ENCODE data around the gene ZNF526.

The ZNF526 gene

GRCh38 chr19:42197375-42197817 is 22.7 kb upstream of the ZNF526 start:
- DNase-seq, result no peak

GRCh38 chr19:42198676-42199439 is 21.3 kb upstream of the ZNF526 start:
- DNase-seq, result peak; percentile 67

- DNase-seq, result peak; percentile 27
Observed at GRCh38 chr19:42199440-42200115, 20.5 kb upstream of the ZNF526 start.

DNA sequence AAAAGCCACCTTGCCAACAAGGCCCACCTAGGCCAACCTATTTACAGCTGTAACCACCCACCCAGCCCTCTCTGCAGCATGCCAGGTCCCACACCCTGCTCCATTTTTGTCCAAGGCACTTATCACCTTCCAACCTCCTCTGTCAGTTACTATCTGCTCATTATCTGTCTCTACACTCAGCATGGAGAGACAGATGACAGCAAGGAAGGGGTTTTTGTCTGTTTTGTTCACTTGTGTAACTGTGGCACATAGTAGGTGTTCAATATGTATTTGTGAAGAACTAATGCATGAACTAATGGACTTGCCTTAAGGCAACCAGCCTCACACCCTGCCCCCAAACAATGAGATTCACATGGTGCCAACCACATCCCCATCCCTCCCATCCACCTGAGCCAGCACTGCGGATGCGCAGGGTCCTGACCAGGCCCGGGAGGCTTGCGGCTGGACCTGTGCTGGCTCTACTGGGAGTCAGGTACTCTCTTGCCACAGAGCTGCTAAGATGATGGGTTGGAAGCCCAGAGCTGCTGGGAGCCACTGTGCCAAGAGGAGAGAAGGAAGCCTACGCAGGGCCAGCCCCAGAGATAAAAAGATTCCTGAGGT is 19.9 kb upstream of the ZNF526 start:
- DNase-seq, result no peak

DNA sequence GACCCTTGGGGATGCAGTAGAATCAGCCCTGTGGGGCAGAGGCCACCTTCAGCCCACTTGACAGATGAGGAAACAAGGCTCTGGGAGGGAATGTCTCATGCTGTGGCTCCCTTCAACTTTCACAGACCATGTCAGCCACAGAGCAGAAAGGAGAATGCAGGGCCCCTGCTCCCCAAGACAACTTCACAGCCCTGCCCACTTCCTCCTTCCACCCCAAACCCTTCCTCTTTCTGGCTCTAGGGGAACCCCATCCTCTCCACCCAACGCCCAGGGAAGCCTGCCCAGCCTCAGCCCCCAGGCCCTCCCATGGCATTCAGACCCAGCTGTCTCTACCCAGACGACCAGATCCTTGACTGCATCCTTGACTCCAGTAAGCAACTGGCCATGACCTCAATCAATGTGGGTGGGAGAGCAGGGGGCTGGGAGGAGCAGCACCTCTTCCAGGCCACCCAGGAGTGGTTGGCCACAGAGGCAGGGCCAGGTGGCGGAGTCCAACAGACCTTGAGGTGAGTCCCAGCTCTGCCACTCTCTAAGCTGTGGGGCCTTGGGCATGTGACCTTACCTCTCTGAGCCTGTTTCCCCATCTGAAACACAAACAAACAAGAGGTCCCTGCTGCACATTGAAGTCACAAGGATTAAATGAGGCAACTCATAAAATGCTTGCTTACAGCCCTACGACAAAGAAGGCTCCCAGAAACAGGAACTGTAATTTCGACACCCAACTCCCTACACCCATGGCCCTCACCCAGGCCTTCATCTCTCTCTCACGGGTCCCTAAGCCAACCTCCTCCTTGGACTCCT is 18.4 kb upstream of the ZNF526 start:
- DNase-seq, result peak; percentile 25

DNA sequence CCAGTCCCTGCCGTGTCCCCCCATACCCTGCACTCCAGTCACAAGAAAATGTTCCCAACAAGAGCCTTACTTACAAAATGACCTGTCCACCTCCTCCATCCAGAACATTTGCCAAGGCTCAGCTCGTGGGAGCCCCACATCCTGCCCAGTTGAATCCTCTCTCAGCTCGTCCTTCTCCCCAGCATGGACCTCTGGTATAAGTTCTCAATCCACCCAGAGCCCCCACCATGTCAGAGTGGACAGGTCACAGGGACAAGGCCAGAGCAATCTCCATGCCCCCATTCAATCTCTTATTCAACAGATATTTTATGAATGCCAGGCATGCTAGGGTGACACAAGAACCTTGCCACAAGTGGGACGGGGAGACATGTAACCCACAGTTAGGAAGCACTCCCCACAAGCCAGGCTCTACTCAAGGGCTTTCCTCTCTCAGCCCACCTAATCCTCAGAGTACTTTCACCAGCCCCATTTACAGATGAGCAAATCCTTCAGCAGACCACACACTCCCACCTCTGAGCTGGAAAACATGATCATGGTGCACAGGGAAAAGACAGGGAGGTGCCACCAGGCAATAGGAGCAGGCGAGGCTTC is 17.7 kb upstream of the ZNF526 start:
- no peak for DNase-seq

- DNase-seq, result no peak
Observed at GRCh38 chr19:42203700-42204099, 16.4 kb upstream of the ZNF526 start.

- DNase-seq, result no peak
Observed at GRCh38 chr19:42204664-42205063, 15.4 kb upstream of the ZNF526 start.

- DNase-seq, result no peak
Observed at GRCh38 chr19:42206871-42207755, 13.0 kb upstream of the ZNF526 start.

DNA sequence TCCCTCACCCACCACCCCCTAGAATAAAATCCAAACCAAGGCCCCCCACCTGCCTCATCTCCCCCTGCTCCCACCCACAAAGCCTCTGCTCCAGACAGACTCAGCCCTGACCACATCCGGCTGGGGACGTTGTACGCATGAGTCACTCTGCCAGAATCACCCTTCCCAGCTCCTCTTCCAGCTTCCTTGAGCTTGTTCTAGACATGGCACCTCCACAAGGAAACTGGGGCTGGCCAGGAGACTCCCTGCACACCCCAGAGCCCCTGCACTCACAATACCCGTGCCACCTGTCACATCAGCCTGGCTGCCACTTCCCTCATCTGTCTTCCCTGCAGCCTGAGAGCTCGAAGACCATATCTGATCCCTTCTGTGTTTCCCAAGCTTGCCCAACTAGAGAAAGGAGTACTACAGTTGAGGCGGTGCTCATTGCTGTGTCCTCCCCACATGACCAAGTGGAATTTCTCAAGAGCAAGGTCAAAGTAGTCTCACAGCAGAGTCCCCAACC is 12.3 kb upstream of the ZNF526 start:
- DNase-seq, result no peak

DNA sequence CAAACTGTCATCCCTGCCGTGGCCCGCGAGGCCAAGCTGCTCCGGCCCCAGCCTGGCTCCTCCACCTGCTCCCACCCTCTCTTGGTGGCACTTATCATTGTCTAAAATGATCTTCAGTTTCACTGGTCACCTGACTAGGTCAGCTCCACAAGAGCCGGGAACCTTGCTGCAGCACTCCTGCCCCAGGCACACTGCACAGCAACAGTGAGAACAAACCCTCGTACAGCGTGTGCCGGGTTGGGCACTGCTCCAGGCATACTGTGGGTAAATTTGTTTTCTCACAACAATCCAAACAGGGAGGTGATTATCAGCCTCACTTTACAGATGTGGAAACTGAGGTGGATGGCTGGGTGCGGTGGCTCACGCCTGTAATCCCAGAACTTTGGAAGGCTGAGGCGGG is 11.5 kb upstream of the ZNF526 start:
- no peak for DNase-seq

DNA sequence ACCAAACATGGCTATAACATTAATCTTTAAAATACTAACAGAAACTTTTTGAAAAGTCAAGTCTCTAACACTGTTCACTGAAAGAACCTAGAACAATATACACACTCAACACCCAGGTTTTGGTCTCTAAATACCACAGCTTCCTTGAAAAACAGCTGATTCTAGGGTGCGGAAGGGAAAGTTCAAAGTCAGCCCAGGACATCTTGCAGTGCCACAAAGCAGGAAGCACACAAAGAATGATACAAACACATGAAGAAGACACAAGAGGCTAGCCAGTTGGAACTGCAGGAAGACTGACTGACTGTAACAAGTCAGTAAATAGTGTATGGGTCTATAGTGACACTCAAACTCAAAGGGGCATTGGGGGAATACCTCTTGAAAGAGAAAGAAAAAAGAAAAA is 7.2 kb upstream of the ZNF526 start:
- no peak for DNase-seq

DNA sequence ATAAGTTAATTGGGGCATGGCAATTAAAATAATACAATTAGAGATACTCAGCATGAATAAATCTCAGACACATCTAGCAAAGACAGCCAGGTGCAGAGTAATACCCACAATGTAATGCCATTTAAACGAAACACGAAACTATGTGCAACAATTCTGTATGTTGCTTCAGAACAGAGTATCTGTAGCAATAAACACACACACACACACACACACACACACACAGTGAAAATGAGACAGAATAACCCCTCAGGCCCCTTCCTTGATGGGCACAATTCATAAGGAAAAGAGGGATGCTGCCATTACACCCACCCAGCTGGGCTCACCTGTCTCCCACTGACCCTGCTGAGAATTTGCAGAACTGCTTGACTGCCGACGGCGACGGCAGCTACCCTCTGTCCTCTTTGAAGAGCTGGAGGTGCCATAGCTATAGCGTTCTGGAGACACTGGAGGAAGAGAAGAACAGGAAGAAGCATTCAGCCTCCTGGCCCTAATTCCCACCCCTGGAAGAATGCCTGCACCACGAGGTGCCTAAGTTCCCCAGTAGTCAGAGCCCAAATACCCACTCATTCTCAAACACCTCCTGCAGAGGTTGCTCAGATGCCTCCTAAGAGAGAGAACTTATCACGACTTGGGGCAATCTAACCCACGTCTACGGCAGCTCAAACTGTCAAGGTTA is 5.2 kb upstream of the ZNF526 start:
- DNase-seq, result no peak

GRCh38 chr19:42216653-42217519 is 3.2 kb upstream of the ZNF526 start:
- no peak for DNase-seq

- DNase-seq, result peak; percentile 99
Observed at GRCh38 chr19:42217520-42218437, 2.3 kb upstream of the ZNF526 start, which contains the start of gene DEDD2. TSS of gene DEDD2 (minus strand) at chr19:42217677. CDS start at chr19:42217007, 670 bp downstream.

GRCh38 chr19:42220751-42221097 is 612 bp downstream of the ZNF526 start:
- no peak for DNase-seq

DNA sequence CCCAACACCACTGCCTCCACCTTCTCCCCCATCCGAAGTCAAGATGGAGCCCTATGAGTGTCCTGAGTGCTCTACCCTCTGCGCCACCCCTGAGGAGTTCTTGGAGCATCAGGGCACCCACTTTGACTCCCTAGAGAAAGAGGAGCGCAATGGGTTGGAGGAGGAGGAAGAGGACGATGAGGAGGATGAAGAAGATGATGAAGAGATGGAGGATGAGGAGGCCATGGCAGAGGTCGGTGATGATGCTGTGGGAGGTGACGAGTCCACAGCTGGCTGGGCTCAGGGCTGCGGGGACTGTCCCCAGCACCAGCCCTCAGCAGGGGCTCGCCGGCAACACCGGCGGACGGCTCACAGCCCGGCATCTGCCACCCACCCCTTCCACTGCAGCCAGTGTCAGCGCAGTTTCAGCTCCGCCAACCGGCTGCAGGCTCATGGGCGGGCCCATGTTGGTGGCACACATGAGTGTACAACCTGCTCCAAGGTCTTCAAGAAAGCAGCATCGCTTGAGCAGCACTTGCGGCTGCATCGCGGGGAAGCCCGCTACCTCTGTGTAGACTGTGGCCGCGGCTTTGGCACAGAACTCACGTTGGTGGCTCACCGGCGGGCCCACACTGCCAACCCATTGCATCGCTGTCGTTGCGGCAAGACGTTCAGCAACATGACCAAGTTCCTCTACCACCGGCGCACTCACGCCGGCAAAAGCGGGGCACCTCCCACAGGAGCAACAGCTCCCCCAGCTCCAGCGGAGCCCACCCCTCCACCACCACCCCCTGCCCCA is 5.0 kb downstream of the ZNF526 start:
- DNase-seq, result no peak
